SK-N-SH (cell line): ENCODE data around the gene HEATR3. TPM values are rescaled to one million over a fixed set of nuclear protein-coding genes. Genes with fewer than 3 reads are reported as not detected.

Experiments used
- CTCF ChIA-PET: fragments of 300-600, 350-600 bp; formaldehyde crosslinking; extraction: SDS; loops from one replicate; lab custom pipeline; 2021; lab: Yijun Ruan, JAX
- POLR2A ChIA-PET: fragments of 350-600 bp; sonication (Branson Sonifier 250); formaldehyde crosslinking; extraction: SDS; loops from one replicate; lab custom pipeline; 2020; ENCODE audit warnings: antibody characterized with exemption, inconsistent platforms; lab: Yijun Ruan, JAX
- DNase-seq: peaks from one replicate; pipeline ENCODE4 v3.0.0; 2012
- H2AFZ ChIP-seq: fragments of 200-600 bp; sonication (generic); 2 replicates; pipeline ENCODE4 v1.8.1; 2016; ENCODE audit warnings: antibody characterized with exemption, mild to moderate bottlenecking, low read depth
- H3F3A ChIP-seq: fragments of 200-600 bp; sonication (generic); replicated peaks from 2 replicates; pipeline ENCODE3; 2016; ENCODE audit warnings: antibody characterized with exemption, mild to moderate bottlenecking; ENCODE audit not compliant: insufficient read depth
- H3K27ac ChIP-seq, 2 experiments: fragments of 200-500 bp in 1 of 2; fragments of 200-600 bp in 1 of 2; sonication (Bioruptor generic) in 1 of 2; sonication (generic), shearing (Covaris generic) in 1 of 2; 2 replicates each; pipeline versions ENCODE4 v1.5.1 to v1.6.1; 2014 to 2016; ENCODE audit warnings: low read depth in 2 of 2, inconsistent platforms in 1 of 2, low read length in 1 of 2, mild to moderate bottlenecking in 1 of 2, mixed read lengths in 1 of 2
- H3K27me3 ChIP-seq: fragments of 200-600 bp; sonication (generic), shearing (Covaris generic); 2 replicates; pipeline ENCODE4 v1.6.1; 2016; ENCODE audit warnings: mixed run types; ENCODE audit not compliant: insufficient read depth
- H3K36me3 ChIP-seq, 2 experiments: fragments of 200-500 bp in 1 of 2; fragments of 200-600 bp in 1 of 2; sonication (Bioruptor generic) in 1 of 2; sonication (generic) in 1 of 2; replicated peaks in 1 of 2; 2 replicates each; pipeline versions ENCODE3 to v1.5.1; 2014 to 2016; ENCODE audit warnings: low read length in 1 of 2, mild to moderate bottlenecking in 1 of 2; ENCODE audit not compliant: insufficient read depth in 2 of 2, control insufficient read depth in 1 of 2
- H3K4me1 ChIP-seq, 2 experiments: fragments of 200-500 bp in 1 of 2; fragments of 200-600 bp in 1 of 2; sonication (Bioruptor generic) in 1 of 2; sonication (generic), shearing (Covaris generic) in 1 of 2; 2 replicates each; pipeline versions ENCODE4 v1.5.1 to v1.6.1; 2014 to 2016; ENCODE audit warnings: low read depth in 1 of 2, low read length in 1 of 2, mixed run types in 1 of 2; ENCODE audit not compliant: insufficient read depth in 2 of 2, control insufficient read depth in 1 of 2
- H3K4me2 ChIP-seq: fragments of 200-600 bp; sonication (generic), shearing (Covaris generic); 2 replicates; pipeline ENCODE4 v1.6.1; 2017; ENCODE audit warnings: mixed run types
- H3K4me3 ChIP-seq, 2 experiments: fragments of 200-500 bp in 1 of 2; fragments of 200-600 bp in 1 of 2; sonication (Bioruptor generic) in 1 of 2; sonication (generic), shearing (Covaris generic) in 1 of 2; 2 replicates each; pipeline versions ENCODE4 v1.5.1 to v1.8.1; 2014 to 2016; ENCODE audit warnings: low read depth in 2 of 2, inconsistent platforms in 1 of 2, low read length in 1 of 2, mild to moderate bottlenecking in 1 of 2, mixed read lengths in 1 of 2, moderate library complexity in 1 of 2
- H3K79me2 ChIP-seq: fragments of 200-600 bp; sonication (generic); 2 replicates; pipeline ENCODE4 v1.8.1; 2017; ENCODE audit warnings: mild to moderate bottlenecking; ENCODE audit not compliant: insufficient read depth
- H3K9ac ChIP-seq: fragments of 200-600 bp; sonication (generic); 2 replicates; pipeline ENCODE4 v1.6.1; 2017; ENCODE audit warnings: mixed run types
- H3K9me2 ChIP-seq: fragments of 200-600 bp; sonication (generic); 2 replicates; pipeline ENCODE4 v1.6.1; 2017; ENCODE audit warnings: mixed run types
- H3K9me3 ChIP-seq: fragments of 200-600 bp; sonication (generic); 2 replicates; pipeline ENCODE4 v1.6.1; 2017; ENCODE audit warnings: mixed run types, mild to moderate bottlenecking, moderate library complexity
- H4K20me1 ChIP-seq: fragments of 200-600 bp; sonication (generic); 2 replicates; pipeline ENCODE4 v1.6.1; 2017; ENCODE audit warnings: mild to moderate bottlenecking, mixed run types; ENCODE audit not compliant: insufficient read depth
- EP300 ChIP-seq, 2 experiments: IDR thresholded peaks; 2 replicates each; pipeline versions ENCODE4 v1.4.0 to v1.6.1; 2012; ENCODE audit warnings: borderline replicate concordance in 1 of 2, low read depth in 1 of 2, low read length in 1 of 2
- FOSL2 ChIP-seq: IDR thresholded peaks from 2 replicates; pipeline ENCODE4 v1.4.0; 2012; ENCODE audit warnings: low read depth, mild to moderate bottlenecking, moderate library complexity, borderline replicate concordance
- FOXM1 ChIP-seq: IDR thresholded peaks from 2 replicates; pipeline ENCODE4 v1.4.0; 2012; ENCODE audit warnings: low read depth, mild to moderate bottlenecking
- GABPA ChIP-seq: IDR thresholded peaks from 2 replicates; pipeline ENCODE4 v1.4.0; 2012; ENCODE audit warnings: low read depth, mild to moderate bottlenecking
- POLR2AphosphoS5 ChIP-seq: IDR thresholded peaks from 2 replicates; pipeline ENCODE4 v1.6.1; 2012; ENCODE audit warnings: low read depth, low read length
- RAD21 ChIP-seq: IDR thresholded peaks from 2 replicates; pipeline ENCODE4 v1.6.1; 2012; ENCODE audit warnings: mild to moderate bottlenecking, low read length
- REST ChIP-seq: IDR thresholded peaks from 2 replicates; pipeline ENCODE4 v1.6.1; 2012; ENCODE audit warnings: mild to moderate bottlenecking, low read depth, low read length, moderate library complexity
- RXRA ChIP-seq: IDR thresholded peaks from 2 replicates; pipeline ENCODE4 v1.4.0; 2012; ENCODE audit warnings: low read depth, mild to moderate bottlenecking, borderline replicate concordance
- SIN3A ChIP-seq: IDR thresholded peaks from 2 replicates; pipeline ENCODE4 v1.6.1; 2012; ENCODE audit warnings: low read depth, mild to moderate bottlenecking, low read length, moderate library complexity, borderline replicate concordance
- SMC3 ChIP-seq: IDR thresholded peaks from 2 replicates; pipeline ENCODE4 v1.6.1; 2012; ENCODE audit warnings: low read depth, low read length, improper control_type of control experiment
- TEAD4 ChIP-seq: IDR thresholded peaks from 2 replicates; pipeline ENCODE4 v1.4.0; 2012; ENCODE audit warnings: mild to moderate bottlenecking, borderline replicate concordance; ENCODE audit not compliant: insufficient read depth
- USF1 ChIP-seq: IDR thresholded peaks from 2 replicates; pipeline ENCODE4 v1.4.0; 2012; ENCODE audit warnings: low read depth, borderline replicate concordance
- USF2 ChIP-seq: fragments of 150-350 bp; IDR thresholded peaks from 2 replicates; pipeline ENCODE4 v1.6.1; 2017; ENCODE audit warnings: antibody characterized with exemption, low read length, low read depth, borderline replicate concordance
- ZBTB33 ChIP-seq: IDR thresholded peaks from 2 replicates; pipeline ENCODE4 v1.4.0; 2012; ENCODE audit warnings: low read depth, borderline replicate concordance
- WGBS: methylation state at CpG from one replicate; pipeline ENCODE4 v1.1.6; 2017; ENCODE audit warnings: low lambda C conversion rate; 5-methylcytosine and 5-hydroxymethylcytosine counted together
- polyA plus RNA-seq, 3 experiments: library from polyadenylated mRNA; depleted of rRNA; stranded (reverse); fragments of >200 nt; gene quantifications; 2 replicates each; pipeline ENCODE4 v1.2.3, GENCODE V29; 2012
- TF ChIP-seq, protein P1 (sequence below): fragments of 200-600 bp; sonication (generic); IDR thresholded peaks from 2 replicates; pipeline ENCODE4 v1.6.1; 2017; ENCODE audit warnings: antibody characterized with exemption, mild to moderate bottlenecking, moderate library complexity
- TF ChIP-seq, protein P2 (sequence below): fragments of 150-350 bp; IDR thresholded peaks from 2 replicates; pipeline ENCODE4 v1.6.1; 2016; ENCODE audit warnings: mild to moderate bottlenecking, low read depth, low read length

HEATR3 gene
- polyA plus RNA-seq, 1 of the 3 experiments (the other 2 are of a cell fraction), result 10.1 TPM

GRCh38 chr16:50021544-50021943, 44.2 kb upstream of the HEATR3 start:
- Histone ChIP-seq H3K9me3 (no peaks in the 10 kb centered on the region), H3K4me3 (no peak overlapping the region), H2AFZ (no peak overlapping the region), H3K9ac (no peak overlapping the region), H3K79me2 (peaks cover 14% of the 10 kb centered on the region), H3K4me2 (no peak overlapping the region), H3F3A (no peaks in the 10 kb centered on the region), H3K4me1 (peaks cover 4 to 7% of the 10 kb centered on the region in 2 experiments; a peak in 3 of 4 replicates), H3K9me2 (no peaks in the 10 kb centered on the region), H3K27ac (no peak overlapping the region), H3K27me3 (no peaks in the 10 kb centered on the region), H3K36me3 (no peaks in the 10 kb centered on the region), H4K20me1 (no peaks in the 10 kb centered on the region)
- CTCF ChIA-PET, result interaction anchor here (1.2 to 2.3 kb wide), 4 partner anchors 10 to 189 kb away, joined by 3 to 14 read pairs (median 4); no protein-coding TSS in a partner anchor
- no peak for DNase-seq
- POLR2A ChIA-PET, result no interaction called here
- 50% methylated on average over 2 of the region's 2 CpGs for WGBS
- TF ChIP-seq USF2 (no peak), USF1 (no peak), RAD21 (peak; percentile 25; the same call in 1 of the 2 replicates), SMC3 (no peak), ZBTB33 (no peak), TEAD4 (no peak), GABPA (no peak)
- TF ChIP-seq, protein P1, sequence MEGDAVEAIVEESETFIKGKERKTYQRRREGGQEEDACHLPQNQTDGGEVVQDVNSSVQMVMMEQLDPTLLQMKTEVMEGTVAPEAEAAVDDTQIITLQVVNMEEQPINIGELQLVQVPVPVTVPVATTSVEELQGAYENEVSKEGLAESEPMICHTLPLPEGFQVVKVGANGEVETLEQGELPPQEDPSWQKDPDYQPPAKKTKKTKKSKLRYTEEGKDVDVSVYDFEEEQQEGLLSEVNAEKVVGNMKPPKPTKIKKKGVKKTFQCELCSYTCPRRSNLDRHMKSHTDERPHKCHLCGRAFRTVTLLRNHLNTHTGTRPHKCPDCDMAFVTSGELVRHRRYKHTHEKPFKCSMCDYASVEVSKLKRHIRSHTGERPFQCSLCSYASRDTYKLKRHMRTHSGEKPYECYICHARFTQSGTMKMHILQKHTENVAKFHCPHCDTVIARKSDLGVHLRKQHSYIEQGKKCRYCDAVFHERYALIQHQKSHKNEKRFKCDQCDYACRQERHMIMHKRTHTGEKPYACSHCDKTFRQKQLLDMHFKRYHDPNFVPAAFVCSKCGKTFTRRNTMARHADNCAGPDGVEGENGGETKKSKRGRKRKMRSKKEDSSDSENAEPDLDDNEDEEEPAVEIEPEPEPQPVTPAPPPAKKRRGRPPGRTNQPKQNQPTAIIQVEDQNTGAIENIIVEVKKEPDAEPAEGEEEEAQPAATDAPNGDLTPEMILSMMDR, result no peak; the same call in 1 of the 2 replicates

DNA sequence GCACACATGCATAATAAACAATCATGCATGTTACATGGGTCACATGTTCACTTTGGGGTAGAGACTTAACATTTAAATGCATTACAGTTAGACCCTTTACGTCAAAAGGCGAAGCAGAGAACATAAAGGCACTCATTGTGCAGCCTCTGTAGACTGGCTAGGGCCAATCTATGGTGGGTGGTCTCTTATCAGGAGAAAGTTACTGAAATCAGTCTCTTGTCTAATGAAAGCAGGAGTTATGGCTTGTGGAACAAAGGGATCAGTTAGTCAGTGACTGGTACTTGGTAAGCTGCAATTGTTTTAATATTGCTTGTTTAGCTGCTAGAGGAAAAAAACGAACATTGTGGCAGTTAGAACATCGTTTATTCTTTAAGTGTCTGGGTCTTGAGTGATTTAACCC, 42.1 kb upstream of the HEATR3 start:
- ChIA-PET CTCF (interaction anchor here (1.6 to 3.4 kb wide), 5 partner anchors 16 to 641 kb away, joined by 5 to 22 read pairs (median 15); no protein-coding TSS in a partner anchor), POLR2A (no interaction called here)
- H3K4me2 ChIP-seq, result no peak overlapping the region
- H3K9me2 ChIP-seq, result no peaks in the 10 kb centered on the region
- no peaks in the 10 kb centered on the region for H3K9me3 ChIP-seq
- no peaks in the 10 kb centered on the region for H4K20me1 ChIP-seq
- no peak for DNase-seq
- WGBS, result 44% methylated on average over 4 of the region's 4 CpGs
- H3K36me3 ChIP-seq, result peaks cover 6 to 11% of the 10 kb centered on the region in 2 experiments
- H2AFZ ChIP-seq, result no peak overlapping the region
- H3K4me1 ChIP-seq, result peaks cover 5 to 14% of the 10 kb centered on the region in 2 experiments; a peak in 3 of 4 replicates
- peaks cover 35% of the 10 kb centered on the region for H3K79me2 ChIP-seq
- no peak overlapping the region for H3K4me3 ChIP-seq
- H3K27ac ChIP-seq, result no peak overlapping the region
- no peaks in the 10 kb centered on the region for H3K27me3 ChIP-seq
- H3K9ac ChIP-seq, result no peak overlapping the region
- H3F3A ChIP-seq, result no peaks in the 10 kb centered on the region
- TF ChIP-seq REST (no peak), SIN3A (no peak), SMC3 (no peak), POLR2AphosphoS5 (no peak), FOXM1 (no peak), RAD21 (no peak), RXRA (no peak), FOSL2 (no peak), EP300 (IDR thresholded peaks at IDR 0.05; ENCODE audit: borderline replicate concordance in 1 of 2, low read depth in 1 of 2, low read length in 1 of 2) (no peak)
- TF ChIP-seq, protein P2, sequence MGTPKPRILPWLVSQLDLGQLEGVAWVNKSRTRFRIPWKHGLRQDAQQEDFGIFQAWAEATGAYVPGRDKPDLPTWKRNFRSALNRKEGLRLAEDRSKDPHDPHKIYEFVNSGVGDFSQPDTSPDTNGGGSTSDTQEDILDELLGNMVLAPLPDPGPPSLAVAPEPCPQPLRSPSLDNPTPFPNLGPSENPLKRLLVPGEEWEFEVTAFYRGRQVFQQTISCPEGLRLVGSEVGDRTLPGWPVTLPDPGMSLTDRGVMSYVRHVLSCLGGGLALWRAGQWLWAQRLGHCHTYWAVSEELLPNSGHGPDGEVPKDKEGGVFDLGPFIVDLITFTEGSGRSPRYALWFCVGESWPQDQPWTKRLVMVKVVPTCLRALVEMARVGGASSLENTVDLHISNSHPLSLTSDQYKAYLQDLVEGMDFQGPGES, result no peak
